HCT116 (cell line): ENCODE measurements around the gene NLE1. TPM values are rescaled to one million over a fixed set of nuclear protein-coding genes. Genes with fewer than 3 reads are reported as not detected.

Experiments
- ATAC-seq: fragments of 200-7000 bp; cut with Tn5 transposase; 2 replicates; pipeline ENCODE4 v1.9.1; 2020; ENCODE audit warnings: mild to moderate bottlenecking, moderate library complexity
- BruUV-seq: library from RNA; stranded (reverse); fragments of 400-500 nt; replicated peaks from 2 replicates; lab custom pipeline; 2021; lab: Mats Ljungman, UMichigan
- CTCF ChIA-PET: fragments of 300-600 bp; sonication (Branson Sonifier 250); formaldehyde crosslinking; loops from one replicate; lab custom pipeline; 2021; ENCODE audit warnings: antibody characterized with exemption; lab: Charles Lee
- POLR2A ChIA-PET: fragments of 300-600, 350-600 bp; sonication (Branson Sonifier 250); formaldehyde crosslinking; loops from one replicate; lab custom pipeline; 2021; ENCODE audit warnings: antibody characterized with exemption; lab: Charles Lee
- RAD21 ChIA-PET, 2 experiments: fragments of 300-600 bp; sonication (Branson Sonifier 250); formaldehyde crosslinking; loops; one replicate each; lab custom pipeline; 2023; ENCODE audit warnings: low total read pairs in 2 of 2; ENCODE audit not compliant: uncharacterized antibody in 2 of 2, unreplicated experiment in 2 of 2, low non-redundant PET in 1 of 2; lab: Charles Lee
- DNase-seq: peaks from one replicate; pipeline ENCODE4 v3.0.0-alpha.2; 2010; ENCODE audit warnings: low read depth, low spot score
- H2AFZ ChIP-seq: fragments of 200-600 bp; shearing (Covaris generic), sonication (generic); 2 replicates; pipeline ENCODE4 v1.6.1; 2017; ENCODE audit warnings: low read depth, mixed run types, mixed read lengths, antibody characterized with exemption, low read length; ENCODE audit not compliant: poor library complexity, severe bottlenecking
- H3K27ac ChIP-seq: 2 replicates; pipeline ENCODE4 v1.5.1; 2012; ENCODE audit warnings: low read depth, low read length
- H3K27me3 ChIP-seq: fragments of 200-600 bp; sonication (generic); 2 replicates; pipeline ENCODE4 v1.6.1; 2016; ENCODE audit warnings: mixed run types, low read length, mixed read lengths; ENCODE audit not compliant: insufficient read depth
- H3K36me3 ChIP-seq, 2 experiments: fragments of 200-500 bp in 1 of 2; fragments of 200-600 bp in 1 of 2; sonication (Bioruptor generic) in 1 of 2; sonication (generic) in 1 of 2; 2 replicates each; pipeline versions ENCODE4 v1.5.1 to v1.6.1; 2014 to 2016; ENCODE audit warnings: low read length in 2 of 2, inconsistent platforms in 1 of 2, mixed read lengths in 1 of 2, mixed run types in 1 of 2; ENCODE audit not compliant: insufficient read depth in 2 of 2, control insufficient read depth in 1 of 2
- H3K4me1 ChIP-seq, 2 experiments: fragments of 200-600 bp in 1 of 2; sonication (generic) in 1 of 2; 2 replicates each; pipeline versions ENCODE4 v1.5.1 to v1.6.1; 2012 to 2017; ENCODE audit warnings: low read length in 2 of 2, inconsistent platforms in 1 of 2, mild to moderate bottlenecking in 1 of 2, mixed read lengths in 1 of 2, mixed run types in 1 of 2, moderate library complexity in 1 of 2; ENCODE audit not compliant: insufficient read depth in 2 of 2, control insufficient read depth in 1 of 2
- H3K4me2 ChIP-seq: fragments of 200-600 bp; sonication (generic); 2 replicates; pipeline ENCODE4 v1.6.1; 2017; ENCODE audit warnings: mixed run types, low read length, mixed read lengths
- H3K4me3 ChIP-seq, 2 experiments: fragments of 200-600 bp in 1 of 2; sonication (generic) in 1 of 2; replicated peaks in 1 of 2; 2 replicates each; pipeline ENCODE4 v1.5.1; 2011 to 2016; ENCODE audit warnings: low read length in 2 of 2, control low read depth in 1 of 2, low read depth in 1 of 2, mild to moderate bottlenecking in 1 of 2, mixed read lengths in 1 of 2, mixed run types in 1 of 2
- H3K79me2 ChIP-seq: fragments of 200-600 bp; sonication (generic); 2 replicates; pipeline ENCODE4 v1.6.1; 2017; ENCODE audit warnings: mild to moderate bottlenecking, mixed run types, low read length, moderate library complexity, mixed read lengths; ENCODE audit not compliant: insufficient read depth
- H3K9ac ChIP-seq: fragments of 200-600 bp; sonication (generic); 2 replicates; pipeline ENCODE4 v1.6.1; 2016; ENCODE audit warnings: low read length, mixed read lengths
- H3K9me2 ChIP-seq: fragments of 200-600 bp; sonication (generic), shearing (Covaris generic); 2 replicates; pipeline ENCODE4 v1.6.1; 2017; ENCODE audit warnings: mixed run types, mild to moderate bottlenecking, moderate library complexity; ENCODE audit not compliant: insufficient read depth
- H3K9me3 ChIP-seq, 2 experiments: fragments of 200-500 bp in 1 of 2; fragments of 200-600 bp in 1 of 2; sonication (Bioruptor generic) in 1 of 2; sonication (generic) in 1 of 2; 2 replicates each; pipeline ENCODE4 v1.6.1; 2014 to 2017; ENCODE audit warnings: low read length in 2 of 2, mixed read lengths in 2 of 2, inconsistent platforms in 1 of 2, low read depth in 1 of 2, mild to moderate bottlenecking in 1 of 2, mixed run types in 1 of 2, moderate library complexity in 1 of 2; ENCODE audit not compliant: control insufficient read depth in 1 of 2, insufficient read depth in 1 of 2
- H4K20me1 ChIP-seq: fragments of 200-600 bp; sonication (generic), shearing (Covaris generic); 2 replicates; pipeline ENCODE4 v1.6.1; 2017; ENCODE audit warnings: mixed run types, mild to moderate bottlenecking, moderate library complexity; ENCODE audit not compliant: insufficient read depth
- CBX3 ChIP-seq: IDR thresholded peaks from 2 replicates; pipeline ENCODE4 v1.6.1; 2012; ENCODE audit warnings: low read depth
- JUND ChIP-seq: IDR thresholded peaks from 2 replicates; pipeline ENCODE4 v1.6.1; 2012
- MAX ChIP-seq: IDR thresholded peaks from 2 replicates; pipeline ENCODE4 v1.6.1; 2012
- POLR2AphosphoS5 ChIP-seq: IDR thresholded peaks from 2 replicates; pipeline ENCODE4 v1.6.1; 2011; ENCODE audit warnings: mild to moderate bottlenecking, low read depth, low read length, moderate library complexity
- RAD21 ChIP-seq: IDR thresholded peaks from 2 replicates; pipeline ENCODE4 v1.6.1; 2012; ENCODE audit warnings: low read depth, mild to moderate bottlenecking
- SIN3A ChIP-seq: IDR thresholded peaks from 2 replicates; pipeline ENCODE4 v1.6.1; 2012; ENCODE audit warnings: low read depth
- SP1 ChIP-seq: IDR thresholded peaks from 2 replicates; pipeline ENCODE4 v1.6.1; 2012; ENCODE audit warnings: low read depth
- TCF7L2 ChIP-seq: IDR thresholded peaks from 2 replicates; pipeline ENCODE4 v1.7.0; 2011; ENCODE audit warnings: borderline replicate concordance, inconsistent platforms; ENCODE audit not compliant: insufficient read depth, insufficient read length; ENCODE audit errors: extremely low read depth
- intact Hi-C: fragments of 100-400 bp; cut with micrococcal nuclease; formaldehyde crosslinking; loops from 2 replicates; pipeline ENCODE4 v1.10.0; 2022
- total RNA-seq: library from RNA; stranded (reverse); gene quantifications from one replicate; pipeline ENCODE4 v1.2.1, GENCODE V29; 2021; ENCODE audit not compliant: unreplicated experiment
- TF ChIP-seq, protein P1 (sequence below), 3 experiments: fragments of 200-600 bp in 1 of 3; sonication (generic) in 1 of 3; IDR thresholded peaks in 2 of 3; conservative IDR thresholded peaks in 1 of 3; 2 replicates each; pipeline ENCODE4 v1.5.1; 2012 to 2017; ENCODE audit warnings: low read depth in 2 of 3, low read length in 2 of 3, antibody characterized with exemption in 1 of 3, borderline replicate concordance in 1 of 3, control low read depth in 1 of 3, mild to moderate bottlenecking in 1 of 3, mixed read lengths in 1 of 3, mixed run types in 1 of 3, moderate library complexity in 1 of 3; ENCODE audit not compliant: insufficient read depth in 1 of 3

Gene NLE1
- total RNA-seq, 1 experiment from 2014 or later: 55.5 TPM

GRCh38 chr17:35161281-35161761 lies 19.2 kb upstream of the NLE1 start:
- Histone ChIP-seq H3K9me3 (no peaks in the 10 kb centered on the region), H3K36me3 (no peaks in the 10 kb centered on the region), H3K4me1 (no peaks in the 10 kb centered on the region), H3K79me2 (no peaks in the 10 kb centered on the region)
- TF ChIP-seq, protein P1, sequence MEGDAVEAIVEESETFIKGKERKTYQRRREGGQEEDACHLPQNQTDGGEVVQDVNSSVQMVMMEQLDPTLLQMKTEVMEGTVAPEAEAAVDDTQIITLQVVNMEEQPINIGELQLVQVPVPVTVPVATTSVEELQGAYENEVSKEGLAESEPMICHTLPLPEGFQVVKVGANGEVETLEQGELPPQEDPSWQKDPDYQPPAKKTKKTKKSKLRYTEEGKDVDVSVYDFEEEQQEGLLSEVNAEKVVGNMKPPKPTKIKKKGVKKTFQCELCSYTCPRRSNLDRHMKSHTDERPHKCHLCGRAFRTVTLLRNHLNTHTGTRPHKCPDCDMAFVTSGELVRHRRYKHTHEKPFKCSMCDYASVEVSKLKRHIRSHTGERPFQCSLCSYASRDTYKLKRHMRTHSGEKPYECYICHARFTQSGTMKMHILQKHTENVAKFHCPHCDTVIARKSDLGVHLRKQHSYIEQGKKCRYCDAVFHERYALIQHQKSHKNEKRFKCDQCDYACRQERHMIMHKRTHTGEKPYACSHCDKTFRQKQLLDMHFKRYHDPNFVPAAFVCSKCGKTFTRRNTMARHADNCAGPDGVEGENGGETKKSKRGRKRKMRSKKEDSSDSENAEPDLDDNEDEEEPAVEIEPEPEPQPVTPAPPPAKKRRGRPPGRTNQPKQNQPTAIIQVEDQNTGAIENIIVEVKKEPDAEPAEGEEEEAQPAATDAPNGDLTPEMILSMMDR (IDR thresholded peaks at IDR 0.05 in 2 of 3, conservative IDR thresholded peaks at IDR 0.05 in 1 of 3; ENCODE audit: borderline replicate concordance in 1 of 3, insufficient read depth in 1 of 3, low read depth in 2 of 3, low read length in 2 of 3): no peak
- no peak for TF ChIP-seq TCF7L2
- no peak for TF ChIP-seq SP1
- TF ChIP-seq MAX: no peak
- TF ChIP-seq CBX3: no peak
- no peak for TF ChIP-seq SIN3A
- TF ChIP-seq RAD21: no peak
- TF ChIP-seq POLR2AphosphoS5: no peak
- no peak for TF ChIP-seq JUND
- TF ChIP-seq, all 23 proteins: peak for 0
- ChIA-PET CTCF (no interaction called here), POLR2A (no interaction called here), RAD21 (no interaction called here)
- no TSS peak for BruUV-seq
- no peak overlapping the region for H3K4me2 ChIP-seq
- intact Hi-C loops: no loop called here
- no peak overlapping the region for H3K9ac ChIP-seq
- DNase-seq (no peak), ATAC-seq (no peak)
- H3K27me3 ChIP-seq: 0 out of 2 replicates have a peak, but pooled peaks cover 7% of the 10 kb centered on the region
- H2AFZ ChIP-seq: no peak overlapping the region
- H3K27ac ChIP-seq: no peak overlapping the region
- no peaks in the 10 kb centered on the region; the same call in 1 of the 2 replicates for H3K9me2 ChIP-seq
- H3K4me3 ChIP-seq: no peak overlapping the region
- H4K20me1 ChIP-seq: no peaks in the 10 kb centered on the region
